GM18508 (cell line): ENCODE results near the gene ALOX12.
"Not testable (repeated sequence)": the region's sequence is repeated elsewhere in the genome, so short reads cannot be mapped to it uniquely, and the experiment has no call there.

Experiments used
- ATAC-seq: cut with Tn5 transposase; IDR thresholded peaks from one replicate; pipeline ENCODE4 v1.9.1; 2021; ENCODE audit warnings: moderate number of reproducible peaks; ENCODE audit not compliant: insufficient read depth, unreplicated experiment

Gene ALOX12

DNA sequence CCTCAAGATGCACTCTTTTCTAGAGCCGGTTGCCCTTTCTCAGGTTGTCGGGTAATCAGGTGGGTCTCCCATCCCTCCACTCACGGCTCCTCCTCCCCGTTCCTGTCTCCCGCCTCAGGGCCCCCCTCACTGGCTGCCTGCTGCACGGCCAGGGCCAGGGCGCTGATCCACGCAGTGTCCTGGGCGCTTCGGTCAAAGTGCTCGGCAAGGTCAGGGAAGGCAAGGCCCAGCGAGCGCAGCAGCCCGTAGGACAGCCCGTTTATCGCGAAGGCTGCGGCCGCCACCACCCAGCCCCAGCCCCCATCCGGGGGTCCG lies 47.3 kb downstream of the ALOX12 start:
- ATAC-seq: no peak

DNA sequence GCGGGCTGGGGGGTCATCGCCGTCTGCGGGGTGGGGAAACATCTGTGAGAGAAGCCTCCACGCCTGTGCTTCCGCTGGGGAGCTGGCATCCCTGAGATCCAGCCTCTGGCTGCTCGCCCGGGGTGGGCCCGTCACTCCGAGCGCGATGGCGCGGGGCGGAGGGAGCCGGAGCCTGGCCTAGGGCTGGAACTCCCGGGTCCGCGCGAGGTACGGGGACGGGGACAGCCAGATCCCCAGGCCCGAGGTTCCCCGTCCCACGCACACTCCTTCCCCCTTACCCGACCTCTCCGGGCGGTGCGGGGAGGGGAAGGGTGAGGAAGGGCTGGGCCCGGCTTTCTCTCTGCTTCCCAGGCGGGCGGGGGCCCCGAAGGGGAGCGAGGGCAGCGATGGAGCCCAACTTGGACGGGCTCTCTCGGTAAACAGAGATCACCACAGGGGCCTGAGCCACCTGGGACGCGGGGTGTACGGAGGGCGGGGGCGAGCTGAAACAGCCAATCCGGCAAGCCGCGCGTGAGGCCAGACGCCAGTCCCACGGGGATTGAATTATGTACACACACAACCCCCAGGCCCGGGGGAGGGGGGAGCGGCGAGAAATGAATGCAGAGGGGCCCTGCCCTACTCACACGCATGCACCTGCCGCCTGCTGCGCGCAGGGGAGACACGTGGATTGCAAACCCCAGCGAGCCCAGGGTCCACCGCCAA lies 47.8 kb downstream of the ALOX12 start, which contains the start of gene SLC16A11:
Gene SLC16A11 (minus strand): TSS at position 596 of the 702 bp plus-strand sequence. CDS start 579 bp downstream, at position 17.
- ATAC-seq: no peak

DNA sequence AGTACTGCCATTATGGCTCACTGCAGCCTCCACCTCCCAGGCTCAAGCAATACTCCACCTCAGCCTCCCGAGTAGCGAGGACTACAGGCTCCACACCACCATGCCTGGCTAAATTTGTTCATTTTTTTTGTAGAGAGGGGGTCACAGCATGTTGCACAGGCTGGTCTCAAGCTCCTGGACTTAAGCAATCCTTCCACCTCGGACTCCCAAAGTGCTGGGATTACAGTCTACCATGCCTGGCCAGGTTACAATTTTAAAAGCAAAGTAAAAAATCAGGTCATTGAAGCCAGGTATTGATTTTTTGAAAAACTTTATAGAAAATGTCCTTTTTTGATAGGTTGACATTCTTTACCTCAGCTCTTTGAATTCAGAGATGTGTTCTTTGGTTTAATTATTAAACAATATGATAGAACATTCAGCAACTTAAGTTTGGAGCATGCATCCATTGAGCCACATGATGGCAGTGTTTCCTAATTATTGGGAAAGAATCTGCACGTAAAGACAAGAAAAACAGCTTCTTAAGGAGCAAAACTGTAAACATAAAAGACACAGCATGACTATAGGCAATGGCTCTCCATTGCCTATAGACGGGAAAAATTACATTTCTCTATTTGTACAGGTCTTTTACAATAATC lies 49.8 kb downstream of the ALOX12 start:
- ATAC-seq: no peak

DNA sequence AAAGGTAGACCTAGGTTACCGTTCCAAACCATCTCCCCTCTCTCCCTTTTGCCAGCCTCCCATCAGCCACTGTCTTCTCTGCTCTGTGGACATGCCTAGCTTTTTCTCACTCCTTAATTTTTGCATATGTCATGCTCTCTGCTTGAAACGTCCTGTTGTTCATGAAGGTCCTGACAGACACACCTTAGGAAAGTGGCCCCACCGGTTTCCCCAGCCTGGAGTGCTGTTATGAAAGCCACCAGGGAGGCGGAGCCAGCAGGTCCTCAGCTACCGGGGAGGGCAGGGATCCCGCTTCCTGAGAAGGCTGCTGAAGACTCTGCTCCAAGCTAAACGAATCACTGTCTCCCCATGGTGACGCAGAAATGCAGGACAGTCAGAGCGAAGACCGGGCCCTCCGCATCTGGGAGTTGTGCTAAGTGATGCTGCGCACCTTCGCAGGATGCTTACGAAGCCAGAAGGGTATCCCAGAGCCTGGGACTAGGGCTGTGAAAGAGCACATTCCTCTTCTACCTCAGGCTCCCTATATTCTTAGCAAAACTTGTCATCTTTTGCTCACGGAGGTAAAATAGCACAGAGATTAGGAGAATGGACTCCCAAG lies 50.4 kb downstream of the ALOX12 start:
- ATAC-seq: no peak

DNA sequence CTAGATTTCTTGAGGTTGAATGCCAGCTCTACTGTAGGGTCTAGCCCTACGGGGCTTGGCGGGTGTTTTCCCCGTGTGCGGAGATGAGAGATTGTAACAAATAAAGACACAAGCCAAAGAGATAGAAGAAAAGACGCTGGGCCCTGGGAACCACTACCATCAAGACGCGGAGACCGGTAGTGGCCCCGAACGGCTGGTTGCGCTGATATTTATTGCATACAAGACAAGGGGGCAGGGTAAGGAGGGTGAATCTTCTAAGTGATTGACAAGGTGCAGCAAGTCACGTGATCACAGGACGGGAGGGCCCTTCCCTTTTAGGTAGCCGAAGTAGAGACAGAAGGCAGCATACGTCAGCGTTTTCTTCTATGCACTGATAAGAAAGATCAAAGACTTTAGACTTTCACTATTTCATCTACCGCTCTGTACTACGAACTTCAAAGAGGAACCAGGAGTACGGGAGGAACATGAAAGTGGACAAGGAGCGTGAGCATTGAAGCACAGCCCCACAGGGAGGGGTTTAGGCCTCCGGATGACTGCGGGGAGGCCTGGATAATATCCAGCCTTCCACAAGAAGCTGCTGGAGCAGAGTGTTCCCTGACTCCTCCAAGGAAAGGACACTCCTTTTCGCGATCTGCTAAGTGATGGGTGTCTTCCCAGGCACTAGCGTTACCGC lies 51.0 kb downstream of the ALOX12 start:
- not testable (repeated sequence) for ATAC-seq

DNA sequence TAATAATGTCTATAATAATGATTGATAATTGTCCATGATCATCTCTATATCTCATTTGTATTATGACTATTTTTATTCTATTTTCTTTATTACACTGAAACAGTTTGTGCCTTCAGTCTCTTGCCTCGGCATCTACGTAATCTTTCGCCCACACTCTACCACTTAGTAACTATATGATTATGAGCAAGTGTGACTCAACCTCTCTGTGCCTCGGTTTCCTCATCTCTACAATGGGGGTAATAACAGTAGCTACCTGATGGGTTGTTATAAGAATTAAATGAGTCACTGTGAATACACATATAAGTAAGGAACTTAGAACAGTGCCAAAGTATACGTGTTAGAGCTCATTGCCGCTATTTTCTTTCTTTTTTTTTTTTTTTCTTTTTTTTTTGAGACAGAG lies 51.7 kb downstream of the ALOX12 start:
- no peak for ATAC-seq

DNA sequence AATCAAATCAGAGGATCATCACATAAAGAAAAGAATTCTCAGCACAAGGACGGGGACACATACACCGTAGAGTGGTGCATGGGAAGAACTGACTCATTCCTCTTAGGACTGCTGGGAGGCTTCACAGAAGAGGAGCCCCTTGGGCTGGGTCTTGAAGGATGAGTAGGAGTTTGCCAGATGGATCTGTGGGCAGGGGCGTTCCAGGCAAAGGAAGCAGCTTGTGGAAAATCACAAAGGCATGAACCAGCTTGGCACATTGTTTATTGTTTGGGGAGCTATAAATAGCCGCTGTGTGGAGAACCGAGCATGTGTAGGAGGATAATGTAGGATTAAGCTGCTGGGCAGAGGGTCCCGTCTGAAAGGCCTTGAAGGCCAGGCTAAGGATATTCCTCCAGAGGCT lies 53.1 kb downstream of the ALOX12 start:
- no peak for ATAC-seq

DNA sequence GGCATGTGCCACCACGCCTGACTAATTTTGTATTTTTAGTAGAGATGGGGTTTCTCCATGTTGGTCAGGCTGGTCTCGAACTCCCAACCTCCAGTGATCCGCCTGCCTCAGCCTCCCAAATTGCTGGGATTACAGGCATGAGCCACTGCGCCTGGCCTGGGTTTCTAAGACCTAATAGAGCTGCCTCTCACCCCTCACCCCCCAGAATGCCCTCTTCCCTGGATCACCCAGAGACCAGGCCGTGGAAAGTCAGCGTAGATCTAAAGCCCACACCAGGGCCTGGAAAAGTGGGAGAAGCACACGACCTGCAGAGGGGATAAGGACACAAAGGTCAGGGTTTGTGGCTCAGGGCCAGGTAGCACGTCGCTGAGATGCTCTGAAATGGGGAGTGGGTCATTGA lies 54.7 kb downstream of the ALOX12 start:
- not testable (repeated sequence) for ATAC-seq

DNA sequence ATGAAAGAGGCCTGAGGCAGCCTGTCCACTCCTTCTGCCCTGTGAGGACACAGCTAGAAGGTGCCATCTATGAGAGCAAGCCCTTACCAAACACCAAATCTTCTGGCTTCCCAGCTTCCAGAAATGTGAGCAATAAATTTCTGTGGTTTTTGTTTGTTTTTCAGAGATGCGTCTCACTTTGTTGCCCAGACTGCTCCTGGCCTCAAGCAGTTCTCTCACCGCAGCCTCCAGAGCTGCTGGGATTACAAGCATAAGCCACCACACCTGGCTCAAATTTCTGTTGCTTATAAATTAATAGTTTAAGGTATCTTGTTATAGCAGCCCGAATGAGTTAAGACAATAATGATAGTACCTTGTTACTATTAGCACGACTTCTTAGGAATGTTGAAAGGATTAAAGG lies 60.5 kb downstream of the ALOX12 start:
- ATAC-seq: no peak

DNA sequence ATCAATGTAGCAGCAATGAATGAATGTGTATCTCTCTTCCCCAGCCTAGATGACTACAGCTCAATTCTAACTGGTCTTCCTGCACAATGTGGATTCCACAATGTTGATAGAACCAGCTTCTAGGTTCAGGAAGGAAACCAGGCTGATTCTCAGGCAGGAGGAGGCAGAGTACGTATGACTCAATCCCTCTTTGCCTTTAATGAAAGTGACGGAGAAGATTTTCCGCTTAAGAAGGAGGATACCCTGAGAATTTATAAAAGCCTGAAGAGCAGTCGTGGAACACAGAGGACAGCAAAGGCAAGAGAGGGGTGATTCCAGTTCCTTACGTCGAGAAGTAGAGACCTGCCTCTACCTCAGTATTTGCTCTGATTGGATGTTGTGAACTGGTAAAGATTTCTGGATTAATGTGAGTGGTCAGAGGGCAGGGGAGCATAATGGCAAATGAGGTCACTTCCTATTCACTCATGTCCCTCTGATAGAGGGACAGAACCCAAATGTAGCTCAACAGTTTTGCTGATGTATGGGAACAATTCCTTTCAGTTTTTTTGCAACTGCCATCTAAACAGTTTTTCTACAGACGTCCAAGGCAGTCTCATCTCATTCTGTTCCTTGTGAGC lies 63.1 kb downstream of the ALOX12 start:
- ATAC-seq: no peak
